Fibroblast of skin of back (primary cell): Measurements from ENCODE around the gene FTO.
"Not testable (repeated sequence)": the region's sequence is repeated elsewhere in the genome, so short reads cannot be mapped to it uniquely, and the experiment has no call there.

Experiments
- DNase-seq: peaks from one replicate; pipeline ENCODE4 v3.0.0-alpha.2; 2013

Gene FTO

GRCh38 chr16:53827741-53828140 is 123.8 kb downstream of the FTO start:
- no peak for DNase-seq

GRCh38 chr16:53829186-53829747 is 125.3 kb downstream of the FTO start:
- peak; percentile 26 for DNase-seq

GRCh38 chr16:53832896-53833544 is 129.1 kb downstream of the FTO start:
- DNase-seq, result no peak

GRCh38 chr16:53836142-53836541 is 132.2 kb downstream of the FTO start:
- no peak for DNase-seq

- DNase-seq, result no peak
These were observed 132.7 kb downstream of the FTO start for GRCh38 chr16:53836680-53837079.

GRCh38 chr16:53837426-53837825 is 133.5 kb downstream of the FTO start:
- DNase-seq, result no peak

- no peak for DNase-seq
These were observed 135.2 kb downstream of the FTO start for GRCh38 chr16:53839150-53839549.

GRCh38 chr16:53840456-53840855 is 136.5 kb downstream of the FTO start:
- no peak for DNase-seq

- no peak for DNase-seq
These were observed 137.9 kb downstream of the FTO start for GRCh38 chr16:53841884-53842283.

GRCh38 chr16:53843084-53843483 is 139.1 kb downstream of the FTO start:
- no peak for DNase-seq

- no peak for DNase-seq
These were observed 140.8 kb downstream of the FTO start for GRCh38 chr16:53844804-53845203.

GRCh38 chr16:53846549-53846948 is 142.6 kb downstream of the FTO start:
- not testable (repeated sequence) for DNase-seq

GRCh38 chr16:53846971-53847370 is 143.0 kb downstream of the FTO start:
- no peak for DNase-seq

- DNase-seq, result no peak
These were observed 144.5 kb downstream of the FTO start for GRCh38 chr16:53848277-53848942.

GRCh38 chr16:53848950-53849349 is 145.0 kb downstream of the FTO start:
- no peak for DNase-seq

GRCh38 chr16:53849585-53849984 is 145.6 kb downstream of the FTO start:
- no peak for DNase-seq

GRCh38 chr16:53849994-53850393 is 146.0 kb downstream of the FTO start:
- no peak for DNase-seq

- no peak for DNase-seq
These were observed 148.7 kb downstream of the FTO start for GRCh38 chr16:53852678-53853077.

GRCh38 chr16:53855056-53855455 is 151.1 kb downstream of the FTO start:
- no peak for DNase-seq

GRCh38 chr16:53855511-53855910 is 151.6 kb downstream of the FTO start:
- DNase-seq, result no peak

- no peak for DNase-seq
These were observed 156.1 kb downstream of the FTO start for GRCh38 chr16:53859995-53860540.

GRCh38 chr16:53863861-53864260 is 159.9 kb downstream of the FTO start:
- no peak for DNase-seq

- DNase-seq, result no peak
These were observed 161.0 kb downstream of the FTO start for GRCh38 chr16:53864819-53865493.
